ENCODE results near the gene RNF182. TPM values are rescaled to one million over a fixed set of nuclear protein-coding genes. Genes with fewer than 3 reads are reported as not detected.

RNF182 gene
- total and polyA plus RNA-seq, 2 donors (not counting 1 experiment from before 2014, with no cell fraction given), result 0.10 TPM; not detected in 1

DNA sequence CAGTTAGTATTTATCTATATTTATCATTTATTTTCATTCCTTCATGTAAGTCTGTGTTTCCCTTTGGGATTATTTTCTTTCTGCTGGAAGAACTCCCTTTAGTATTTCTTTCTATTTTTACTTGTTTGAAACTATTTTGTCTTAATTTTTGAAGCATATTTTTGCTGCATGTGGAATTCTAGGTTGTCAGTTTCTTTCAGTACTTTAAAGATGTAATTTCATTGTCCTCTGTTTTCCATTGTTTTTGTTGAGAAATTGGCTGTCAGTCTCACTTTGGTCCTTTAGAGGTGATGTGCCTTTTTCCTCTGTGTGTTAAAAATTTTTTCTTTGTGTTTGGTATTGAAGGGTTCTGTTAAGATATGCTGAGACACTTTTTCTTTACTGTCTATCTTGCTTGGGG lies 17.1 kb downstream of the RNF182 start:
- ChIA-PET CTCF (no interaction called here), POLR2A (no interaction called here)
- H3K9me3 ChIP-seq (ENCODE audit: control extremely low read depth in 1 of 3, control insufficient read depth in 2 of 3, insufficient read depth in 1 of 3, low read length in 2 of 3), result peaks cover 4 to 8% (median 5%) of the 10 kb centered on the region in 3 donors
- no peak overlapping the region for H3K4me3 ChIP-seq (ENCODE audit: control extremely low read depth in 1 of 5, extremely low read depth in 1 of 5, insufficient read depth in 1 of 5, low read depth in 2 of 5, low read length in 4 of 5)
- no peak for ATAC-seq (ENCODE audit: low read depth)
- Mint-ChIP-seq H3K27me3 (peaks cover 28% of the 10 kb centered on the region), H3K4me1 (no peaks in the 10 kb centered on the region), H3K27ac (no peak overlapping the region), H3K9me3 (ENCODE audit: insufficient read depth) (peaks cover 4% of the 10 kb centered on the region), H3K4me3 (no peak overlapping the region)
- no peaks in the 10 kb centered on the region for H3K36me3 ChIP-seq (replicated peaks in 1 of 2; ENCODE audit: control extremely low read depth in 1 of 2, control insufficient read depth in 1 of 2, extremely low read depth in 1 of 2, insufficient read depth in 2 of 2, low read length in 1 of 2)
- DNase-seq, result no peak
- H3K4me1 ChIP-seq (ENCODE audit: control insufficient read depth in 2 of 2, insufficient read depth in 2 of 2, low read length in 2 of 2), result no peaks in the 10 kb centered on the region
- no peak overlapping the region for H3K4me2 ChIP-seq (replicated peaks; ENCODE audit: low read depth, low read length, poor library complexity, severe bottlenecking)
- no peak overlapping the region for H3K9ac ChIP-seq (ENCODE audit: low read length)
- intact Hi-C loops (cut with micrococcal nuclease), result no loop called here
- H3K27me3 ChIP-seq (replicated peaks in 1 of 4; ENCODE audit: control extremely low read depth in 1 of 4, control insufficient read depth in 3 of 4, insufficient read depth in 4 of 4, low read length in 3 of 4), result peaks cover 0 to 4% (median 3%) of the 10 kb centered on the region in 4 experiments
- H4K20me1 ChIP-seq (ENCODE audit: control insufficient read depth, insufficient read depth, low read length, poor library complexity, severe bottlenecking), result no peaks in the 10 kb centered on the region
- TF ChIP-seq, protein P1, sequence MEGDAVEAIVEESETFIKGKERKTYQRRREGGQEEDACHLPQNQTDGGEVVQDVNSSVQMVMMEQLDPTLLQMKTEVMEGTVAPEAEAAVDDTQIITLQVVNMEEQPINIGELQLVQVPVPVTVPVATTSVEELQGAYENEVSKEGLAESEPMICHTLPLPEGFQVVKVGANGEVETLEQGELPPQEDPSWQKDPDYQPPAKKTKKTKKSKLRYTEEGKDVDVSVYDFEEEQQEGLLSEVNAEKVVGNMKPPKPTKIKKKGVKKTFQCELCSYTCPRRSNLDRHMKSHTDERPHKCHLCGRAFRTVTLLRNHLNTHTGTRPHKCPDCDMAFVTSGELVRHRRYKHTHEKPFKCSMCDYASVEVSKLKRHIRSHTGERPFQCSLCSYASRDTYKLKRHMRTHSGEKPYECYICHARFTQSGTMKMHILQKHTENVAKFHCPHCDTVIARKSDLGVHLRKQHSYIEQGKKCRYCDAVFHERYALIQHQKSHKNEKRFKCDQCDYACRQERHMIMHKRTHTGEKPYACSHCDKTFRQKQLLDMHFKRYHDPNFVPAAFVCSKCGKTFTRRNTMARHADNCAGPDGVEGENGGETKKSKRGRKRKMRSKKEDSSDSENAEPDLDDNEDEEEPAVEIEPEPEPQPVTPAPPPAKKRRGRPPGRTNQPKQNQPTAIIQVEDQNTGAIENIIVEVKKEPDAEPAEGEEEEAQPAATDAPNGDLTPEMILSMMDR (IDR thresholded peaks at IDR 0.05), result no peak
- TF ChIP-seq EZH2 (IDR thresholded peaks at IDR 0.05; ENCODE audit: borderline replicate concordance, insufficient read depth, low read depth, low read length, poor library complexity, severe bottlenecking), result no peak
- H3K79me2 ChIP-seq (ENCODE audit: control insufficient read depth, insufficient read depth, low read length), result no peaks in the 10 kb centered on the region
- H2AFZ ChIP-seq (ENCODE audit: insufficient read depth, low read depth, low read length, poor library complexity, severe bottlenecking), result no peak overlapping the region
- no peak overlapping the region for H3K27ac ChIP-seq (ENCODE audit: low read length in 2 of 2)

DNA sequence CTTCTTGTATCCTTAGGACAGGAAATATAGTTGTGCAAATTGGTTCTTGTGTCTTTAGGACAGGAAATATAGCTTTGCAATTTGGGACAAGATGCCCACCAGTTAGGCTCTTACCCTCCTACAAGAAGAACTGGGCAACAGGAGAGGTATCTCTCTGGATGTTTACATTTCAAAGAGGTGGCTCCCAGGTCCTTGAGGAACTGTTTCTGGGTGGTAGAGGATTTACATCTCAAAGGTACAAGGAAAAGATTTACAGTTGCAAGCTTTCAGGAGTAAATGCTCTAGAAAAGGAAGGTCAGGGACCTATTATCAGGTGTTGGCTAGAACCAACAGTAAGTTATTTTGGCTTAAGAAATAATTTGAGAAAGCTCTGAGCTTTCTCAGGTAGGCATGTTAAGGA lies 19.2 kb downstream of the RNF182 start:
- TF ChIP-seq, protein P1 (IDR thresholded peaks at IDR 0.05), result no peak

More for the DNA sequence above, 19.2 kb downstream of the RNF182 start:
- ATAC-seq (ENCODE audit: low read depth), result no peak
- intact Hi-C loops (cut with micrococcal nuclease), result no loop called here
- H3K4me2 ChIP-seq (replicated peaks; ENCODE audit: low read depth, low read length, poor library complexity, severe bottlenecking), result no peak overlapping the region
- POLR2A ChIA-PET, result no interaction called here
- no peaks in the 10 kb centered on the region for H3K4me1 ChIP-seq (ENCODE audit: control insufficient read depth in 2 of 2, insufficient read depth in 2 of 2, low read length in 2 of 2)
- H3K27ac ChIP-seq (ENCODE audit: low read length in 2 of 2), result no peak overlapping the region
- no peaks in the 10 kb centered on the region for H3K79me2 ChIP-seq (ENCODE audit: control insufficient read depth, insufficient read depth, low read length)
- H3K9ac ChIP-seq (ENCODE audit: low read length), result no peak overlapping the region
- no peaks in the 10 kb centered on the region for H3K36me3 ChIP-seq (replicated peaks in 1 of 2; ENCODE audit: control extremely low read depth in 1 of 2, control insufficient read depth in 1 of 2, extremely low read depth in 1 of 2, insufficient read depth in 2 of 2, low read length in 1 of 2)
- no peaks in the 10 kb centered on the region for H4K20me1 ChIP-seq (ENCODE audit: control insufficient read depth, insufficient read depth, low read length, poor library complexity, severe bottlenecking)
- Mint-ChIP-seq H3K4me3 (no peak overlapping the region), H3K27me3 (peaks cover 28% of the 10 kb centered on the region), H3K9me3 (ENCODE audit: insufficient read depth) (peaks cover 4% of the 10 kb centered on the region), H3K4me1 (no peaks in the 10 kb centered on the region), H3K27ac (no peak overlapping the region)
- no peak for DNase-seq
- CTCF ChIA-PET, result interaction anchor here (0.6 kb wide), 1 partner anchor 22 kb away, joined by 3 read pairs; no protein-coding TSS in a partner anchor
- peaks cover 4 to 18% (median 10%) of the 10 kb centered on the region in 3 donors for H3K9me3 ChIP-seq (ENCODE audit: control extremely low read depth in 1 of 3, control insufficient read depth in 2 of 3, insufficient read depth in 1 of 3, low read length in 2 of 3)
- H2AFZ ChIP-seq (ENCODE audit: insufficient read depth, low read depth, low read length, poor library complexity, severe bottlenecking), result no peak overlapping the region
- H3K4me3 ChIP-seq (ENCODE audit: control extremely low read depth in 1 of 5, extremely low read depth in 1 of 5, insufficient read depth in 1 of 5, low read depth in 2 of 5, low read length in 4 of 5), result no peak overlapping the region
- peaks cover 0 to 4% (median 3%) of the 10 kb centered on the region in 4 experiments for H3K27me3 ChIP-seq (replicated peaks in 1 of 4; ENCODE audit: control extremely low read depth in 1 of 4, control insufficient read depth in 3 of 4, insufficient read depth in 4 of 4, low read length in 3 of 4)

Data from B cell (primary cell).